DND-41 (cell line): ENCODE results near the gene HMBS.

Experiments used
- ATAC-seq: fragments of 200-7000 bp; cut with Tn5 transposase; 3 replicates; pipeline ENCODE4 v1.9.1; 2021; ENCODE audit warnings: low read depth; ENCODE audit not compliant: insufficient read depth
- DNase-seq: peaks from one replicate; pipeline ENCODE4 v3.0.0-alpha.2; 2020
- H2AFZ ChIP-seq: 2 replicates; pipeline ENCODE4 v1.6.0; 2012; ENCODE audit warnings: low read depth, low read length
- H3K27ac ChIP-seq: 2 replicates; pipeline ENCODE4 v1.5.1; 2012; ENCODE audit warnings: low read length, inconsistent platforms
- H3K27me3 ChIP-seq: fragments of 200-600 bp; sonication (generic); 2 replicates; pipeline ENCODE4 v1.6.0; 2012; ENCODE audit warnings: low read length, mild to moderate bottlenecking, inconsistent platforms; ENCODE audit not compliant: insufficient read depth, poor library complexity
- H3K36me3 ChIP-seq: 2 replicates; pipeline ENCODE4 v1.5.1; 2012; ENCODE audit warnings: low read length, inconsistent platforms; ENCODE audit not compliant: insufficient read depth
- H3K4me1 ChIP-seq: 2 replicates; pipeline ENCODE4 v1.5.1; 2012; ENCODE audit warnings: mild to moderate bottlenecking, low read length; ENCODE audit not compliant: insufficient read depth
- H3K4me2 ChIP-seq: 2 replicates; pipeline ENCODE4 v1.6.0; 2012; ENCODE audit warnings: mild to moderate bottlenecking, moderate library complexity, low read length, inconsistent platforms; ENCODE audit not compliant: insufficient read depth
- H3K4me3 ChIP-seq, 2 experiments: fragments of 200-600 bp in 1 of 2; shearing (Covaris generic) in 1 of 2; 2 replicates each; pipeline ENCODE4 v1.5.1; 2012 to 2016; ENCODE audit warnings: inconsistent platforms in 2 of 2, low read length in 2 of 2, mild to moderate bottlenecking in 2 of 2, low read depth in 1 of 2, moderate library complexity in 1 of 2
- H3K79me2 ChIP-seq: 2 replicates; pipeline ENCODE4 v1.6.0; 2012; ENCODE audit warnings: low read length, inconsistent platforms; ENCODE audit not compliant: insufficient read depth
- H3K9ac ChIP-seq: 2 replicates; pipeline ENCODE4 v1.6.0; 2012; ENCODE audit warnings: low read depth, mild to moderate bottlenecking, inconsistent platforms, low read length, moderate library complexity
- H3K9me3 ChIP-seq: 2 replicates; pipeline ENCODE4 v1.5.1; 2012; ENCODE audit warnings: low read length, moderate library complexity, mild to moderate bottlenecking, inconsistent platforms; ENCODE audit not compliant: insufficient read depth, severe bottlenecking
- H4K20me1 ChIP-seq: 2 replicates; pipeline ENCODE4 v1.6.0; 2012; ENCODE audit warnings: low read length; ENCODE audit not compliant: insufficient read depth
- CTCF ChIP-seq: IDR thresholded peaks from 2 replicates; pipeline ENCODE4 v1.5.1; 2012; ENCODE audit warnings: borderline replicate concordance, low read length, moderate library complexity, mild to moderate bottlenecking; ENCODE audit not compliant: poor library complexity, severe bottlenecking; ENCODE audit errors: extremely low read depth
- EZH2 ChIP-seq: IDR thresholded peaks from 3 replicates; pipeline ENCODE4 v1.6.1; 2012; ENCODE audit warnings: borderline replicate concordance, low read depth, mild to moderate bottlenecking, moderate library complexity, low read length, inconsistent platforms; ENCODE audit not compliant: severe bottlenecking

Gene HMBS

GRCh38 chr11:119088406-119088805 is 3.7 kb downstream of the HMBS start:
- no peak overlapping the region for H3K9ac ChIP-seq
- H3K27ac ChIP-seq = no peak overlapping the region
- no peak overlapping the region for H3K4me3 ChIP-seq
- H2AFZ ChIP-seq = no peak overlapping the region
- peaks cover 30% of the 10 kb centered on the region for H3K36me3 ChIP-seq
- no peaks in the 10 kb centered on the region for H3K27me3 ChIP-seq
- ATAC-seq = no peak
- H3K9me3 ChIP-seq = no peaks in the 10 kb centered on the region
- H3K4me1 ChIP-seq = peaks cover 43% of the 10 kb centered on the region
- peaks cover 57% of the 10 kb centered on the region for H3K79me2 ChIP-seq
- TF ChIP-seq EZH2 (no peak), CTCF (no peak)
- DNase-seq = no peak
- no peak overlapping the region for H3K4me2 ChIP-seq
- peaks cover 25% of the 10 kb centered on the region for H4K20me1 ChIP-seq

GRCh38 chr11:119089319-119089718 is 4.6 kb downstream of the HMBS start:
- Histone ChIP-seq H3K4me1 (peaks cover 42% of the 10 kb centered on the region), H3K79me2 (peaks cover 66% of the 10 kb centered on the region), H3K4me3 (no peak overlapping the region), H3K36me3 (peaks cover 39% of the 10 kb centered on the region), H3K9me3 (no peaks in the 10 kb centered on the region), H3K27me3 (no peaks in the 10 kb centered on the region), H2AFZ (no peak overlapping the region), H3K9ac (no peak overlapping the region), H4K20me1 (peaks cover 34% of the 10 kb centered on the region), H3K4me2 (no peak overlapping the region), H3K27ac (no peak overlapping the region)
- no peak for TF ChIP-seq CTCF
- no peak for TF ChIP-seq EZH2
- no peak for ATAC-seq
- DNase-seq = no peak

GRCh38 chr11:119091178-119091577 is 6.5 kb downstream of the HMBS start:
- Histone ChIP-seq H3K79me2 (peaks cover 65% of the 10 kb centered on the region), H3K4me1 (peaks cover 36% of the 10 kb centered on the region), H3K36me3 (peaks cover 49% of the 10 kb centered on the region), H2AFZ (no peak overlapping the region), H3K27ac (peak overlapping the region; percentile 21; the same call in 1 of the 2 replicates), H4K20me1 (peaks cover 40% of the 10 kb centered on the region), H3K4me3 (no peak overlapping the region), H3K4me2 (peak overlapping the region; percentile 93), H3K9ac (peak overlapping the region; percentile 9; the same call in 1 of the 2 replicates), H3K27me3 (no peaks in the 10 kb centered on the region), H3K9me3 (no peaks in the 10 kb centered on the region)
- ATAC-seq (no peak), DNase-seq (peak; percentile 15)
- TF ChIP-seq EZH2 (no peak), CTCF (no peak)
